Measurements from ENCODE around the gene MRS2. TPM values are rescaled to one million over a fixed set of nuclear protein-coding genes. Genes with fewer than 3 reads are reported as not detected.

The MRS2 gene
- total RNA-seq, 1 donor from 2014 or later, result 18.0 TPM

- Mint-ChIP-seq H3K9me3 (ENCODE audit: low read depth) (no peaks in the 10 kb centered on the region), H3K27ac (ENCODE audit: unreplicated experiment) (no peak overlapping the region), H3K27me3 (ENCODE audit: low read depth) (no peaks in the 10 kb centered on the region), H3K4me1 (ENCODE audit: low read depth) (peaks cover 12% of the 10 kb centered on the region), H3K36me3 (ENCODE audit: low read depth) (peaks cover 2% of the 10 kb centered on the region), H3K4me3 (ENCODE audit: unreplicated experiment) (no peak overlapping the region)
- DNase-seq (ENCODE audit: low spot score), result no peak
- no peak for TF ChIP-seq CTCF (IDR thresholded peaks at IDR 0.05)
Observed at GRCh38 chr6:24464253-24465038, 61.7 kb downstream of the MRS2 start.

- Mint-ChIP-seq H3K9me3 (ENCODE audit: low read depth) (no peaks in the 10 kb centered on the region), H3K27me3 (ENCODE audit: low read depth) (no peaks in the 10 kb centered on the region), H3K27ac (ENCODE audit: unreplicated experiment) (peak overlapping the region; percentile 76), H3K4me1 (ENCODE audit: low read depth) (peaks cover 38% of the 10 kb centered on the region), H3K4me3 (ENCODE audit: unreplicated experiment) (no peak overlapping the region), H3K36me3 (ENCODE audit: low read depth) (peaks cover 2% of the 10 kb centered on the region)
- TF ChIP-seq CTCF (IDR thresholded peaks at IDR 0.05), result no peak
- no peak for DNase-seq (ENCODE audit: low spot score)
Observed at GRCh38 chr6:24469811-24470210, 67.1 kb downstream of the MRS2 start.

GRCh38 chr6:24472181-24472580, 69.4 kb downstream of the MRS2 start:
- H3K4me3 Mint-ChIP-seq (ENCODE audit: unreplicated experiment), result no peak overlapping the region
- no peaks in the 10 kb centered on the region for H3K9me3 Mint-ChIP-seq (ENCODE audit: low read depth)
- DNase-seq (ENCODE audit: low spot score), result no peak
- no peaks in the 10 kb centered on the region for H3K27me3 Mint-ChIP-seq (ENCODE audit: low read depth)
- no peak for TF ChIP-seq CTCF (IDR thresholded peaks at IDR 0.05)
- no peaks in the 10 kb centered on the region for H3K36me3 Mint-ChIP-seq (ENCODE audit: low read depth)
- H3K27ac Mint-ChIP-seq (ENCODE audit: unreplicated experiment), result no peak overlapping the region
- H3K4me1 Mint-ChIP-seq (ENCODE audit: low read depth), result peaks cover 29% of the 10 kb centered on the region

Other genes starting within 250 kb of the MRS2 start
- 0.15 to 0.30 TPM in 2 of 3 replicates, not detected in the other for gene DCDC2, start 44.9 kb upstream of the MRS2 start, total RNA-seq
- gene GPLD1, start 86.6 kb downstream of the MRS2 start, total RNA-seq, result 4.2 to 4.4 TPM (median 4.2 TPM) in 3 replicates
- 7.2 to 7.4 TPM (median 7.4 TPM) in 3 replicates for gene ALDH5A1, start 92.0 kb downstream of the MRS2 start, total RNA-seq
- gene KIAA0319, start 243.3 kb downstream of the MRS2 start, total RNA-seq, result 0.05 to 0.07 TPM (median 0.05 TPM) in 3 replicates